GM19193 (cell line): ENCODE measurements around the gene GTF3C1.

Experiments
- POLR2A ChIP-seq: IDR thresholded peaks from 4 replicates; pipeline ENCODE4 v1.6.1; 2011; ENCODE audit not compliant: insufficient read depth, insufficient read length; ENCODE audit errors: extremely low read depth

Gene GTF3C1

DNA sequence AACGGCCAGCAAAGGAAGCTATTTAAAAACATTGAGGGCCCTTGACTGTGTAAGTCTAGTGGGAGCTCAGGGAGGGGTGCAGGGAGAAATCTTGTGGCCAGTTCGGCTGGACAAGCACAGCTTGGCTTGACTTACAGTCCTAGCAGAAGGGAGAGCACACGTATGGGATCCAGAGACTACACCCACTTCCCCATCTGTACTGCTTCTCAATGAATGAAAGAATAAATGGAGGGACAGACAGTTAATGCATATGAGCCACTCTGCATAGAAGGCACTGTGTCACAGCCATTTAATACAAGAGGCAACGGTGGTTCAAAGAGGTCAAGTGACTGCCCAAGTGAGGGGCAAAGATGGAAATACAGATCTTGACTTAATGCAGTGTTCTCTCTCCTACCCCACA, 15.5 kb downstream of the GTF3C1 start:
- no peak for TF ChIP-seq POLR2A

DNA sequence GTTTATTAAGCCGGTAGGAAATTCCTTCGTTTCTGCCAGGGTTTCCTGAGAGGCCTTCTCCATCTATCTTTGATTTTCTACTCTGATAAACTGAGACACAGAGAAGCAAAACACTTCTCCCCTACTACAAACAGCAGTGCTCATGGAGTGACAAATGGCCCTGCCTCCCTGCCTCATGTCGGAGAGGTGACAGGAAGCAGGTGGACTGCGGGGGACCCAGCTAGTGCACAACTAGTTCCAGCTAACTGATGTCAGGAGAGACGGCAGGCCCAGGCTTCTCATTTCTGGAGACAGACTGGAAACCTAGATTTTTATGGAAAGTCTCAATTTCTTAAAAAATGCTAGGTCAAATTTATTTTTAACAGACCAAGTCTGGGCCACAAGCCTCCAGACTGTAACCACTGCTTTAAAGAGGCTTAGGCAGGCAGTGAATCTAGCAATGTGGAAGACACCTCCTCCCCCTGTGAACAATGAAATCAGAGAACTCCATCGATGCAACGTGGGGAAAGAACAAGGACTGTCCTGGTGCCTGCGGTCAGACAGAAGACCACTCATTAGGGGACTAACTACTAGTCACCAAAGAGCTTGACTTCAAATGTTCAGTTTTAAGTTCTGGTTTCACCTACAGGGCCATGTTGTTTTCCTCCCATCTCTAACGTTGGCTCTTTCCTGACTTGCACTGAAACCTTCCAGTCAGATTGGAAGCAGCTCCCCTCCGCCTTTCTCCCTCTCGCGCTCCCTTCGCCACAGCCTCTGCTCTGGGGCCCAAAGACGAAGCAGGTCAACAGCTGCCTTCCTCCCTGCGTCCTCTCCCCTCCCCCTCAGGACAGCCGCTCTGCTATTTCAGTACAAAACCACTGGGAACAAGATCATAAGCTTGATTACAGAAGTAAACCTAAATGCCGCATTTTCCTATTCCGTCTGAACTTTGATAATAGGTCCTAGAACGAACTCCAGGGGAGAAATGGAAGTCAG, 17.6 kb downstream of the GTF3C1 start:
- TF ChIP-seq POLR2A = no peak

DNA sequence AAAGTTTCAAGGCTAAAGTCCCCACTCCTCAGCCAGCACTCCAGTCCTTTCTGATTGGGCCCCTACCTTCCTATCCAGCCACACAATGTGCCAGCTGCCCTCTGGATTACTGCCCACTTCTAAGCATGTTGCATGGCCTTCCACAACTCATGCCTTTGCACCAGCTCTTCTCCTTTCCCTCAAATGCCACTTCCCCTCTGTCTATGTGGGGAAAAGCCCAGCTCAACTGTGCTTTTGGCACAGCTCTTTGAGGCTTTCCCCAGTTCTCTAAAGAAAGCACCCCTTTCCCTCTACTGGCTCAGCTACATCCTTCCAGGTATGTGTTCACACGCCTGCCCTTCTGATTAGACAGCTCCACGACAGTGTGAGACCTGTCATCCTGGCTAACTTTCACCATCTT, 18.5 kb downstream of the GTF3C1 start:
- no peak for TF ChIP-seq POLR2A

DNA sequence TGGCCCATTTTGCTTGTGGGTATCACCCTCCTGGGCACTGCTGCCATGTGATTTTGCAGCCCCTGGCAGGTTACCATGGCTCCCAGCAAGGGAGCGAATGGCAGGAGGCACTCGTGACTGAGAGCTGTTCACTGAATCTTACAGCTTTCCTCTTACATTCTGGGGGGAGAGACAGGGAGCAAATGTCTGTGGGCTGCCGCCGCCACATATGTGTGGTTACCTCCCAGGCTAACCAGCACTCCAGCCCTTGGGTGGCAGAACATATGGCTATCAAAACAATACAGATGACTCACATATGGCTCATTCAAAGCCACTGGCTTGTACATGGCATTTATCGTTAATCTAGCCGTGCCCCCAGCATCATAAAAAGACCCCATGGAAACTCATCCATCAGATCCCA, 19.8 kb downstream of the GTF3C1 start:
- TF ChIP-seq POLR2A = no peak

DNA sequence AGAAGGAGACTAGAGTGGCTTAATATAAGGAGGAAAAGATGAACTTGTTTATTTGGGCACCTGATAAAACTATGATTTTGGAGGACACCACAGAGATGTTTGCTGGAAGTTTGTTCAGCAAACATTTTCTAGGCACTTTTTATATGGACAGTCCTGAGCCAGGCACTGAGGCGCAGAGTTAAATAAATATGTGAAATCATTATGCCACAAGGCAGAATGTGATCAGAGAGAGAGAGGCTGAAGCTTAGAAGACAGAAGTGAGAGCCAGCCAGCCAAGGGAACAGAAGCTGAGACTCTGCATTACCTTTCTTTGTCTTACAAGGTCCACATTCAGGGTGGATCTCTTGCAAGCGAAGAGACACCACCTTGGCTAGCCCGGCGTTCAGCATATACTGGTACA, 21.4 kb downstream of the GTF3C1 start:
- TF ChIP-seq POLR2A = no peak

DNA sequence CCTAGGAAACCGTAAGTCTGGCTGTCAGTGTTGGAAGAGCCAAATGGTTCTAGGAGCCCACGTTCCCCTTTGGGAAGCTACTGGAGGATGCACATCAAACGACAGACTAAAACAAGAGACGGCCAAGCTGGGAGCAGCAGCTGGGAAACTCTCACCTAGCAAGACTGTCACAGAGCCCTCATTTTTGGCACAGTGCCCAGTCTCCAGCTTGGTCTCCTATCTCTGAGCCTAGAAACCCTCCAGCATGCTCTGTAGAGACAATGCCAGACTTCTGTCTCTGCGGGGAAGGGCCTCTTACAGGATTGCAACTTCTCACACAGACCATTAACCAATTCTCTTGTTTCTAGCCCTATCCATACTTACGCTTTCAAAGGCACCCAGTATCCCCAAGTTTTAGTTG, 23.5 kb downstream of the GTF3C1 start:
- no peak for TF ChIP-seq POLR2A

DNA sequence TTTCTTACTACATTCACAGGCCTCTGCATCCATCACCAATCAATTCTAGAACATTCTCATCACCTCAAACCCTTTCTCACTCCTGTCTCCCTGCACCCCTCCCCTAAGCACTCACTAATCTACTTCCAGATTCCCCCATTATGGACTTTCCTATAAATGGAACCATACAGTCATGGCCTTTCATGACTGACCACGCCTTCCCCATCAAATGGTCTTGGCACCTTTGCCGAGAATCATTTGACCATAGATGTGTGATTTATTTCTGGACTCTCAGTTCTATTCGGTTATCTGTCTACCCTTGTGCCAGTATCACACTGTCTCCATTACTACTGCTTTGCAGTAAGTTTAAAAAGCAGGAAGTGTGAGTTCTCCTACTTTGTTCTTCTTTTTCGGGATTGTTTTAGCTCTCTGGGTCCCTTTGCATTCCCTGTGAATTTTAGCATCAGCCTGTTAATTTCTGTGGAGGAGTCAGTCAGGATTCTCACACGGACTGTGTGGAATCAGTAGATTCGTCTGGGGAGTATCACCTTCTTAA, 27.5 kb downstream of the GTF3C1 start:
- no peak for TF ChIP-seq POLR2A

DNA sequence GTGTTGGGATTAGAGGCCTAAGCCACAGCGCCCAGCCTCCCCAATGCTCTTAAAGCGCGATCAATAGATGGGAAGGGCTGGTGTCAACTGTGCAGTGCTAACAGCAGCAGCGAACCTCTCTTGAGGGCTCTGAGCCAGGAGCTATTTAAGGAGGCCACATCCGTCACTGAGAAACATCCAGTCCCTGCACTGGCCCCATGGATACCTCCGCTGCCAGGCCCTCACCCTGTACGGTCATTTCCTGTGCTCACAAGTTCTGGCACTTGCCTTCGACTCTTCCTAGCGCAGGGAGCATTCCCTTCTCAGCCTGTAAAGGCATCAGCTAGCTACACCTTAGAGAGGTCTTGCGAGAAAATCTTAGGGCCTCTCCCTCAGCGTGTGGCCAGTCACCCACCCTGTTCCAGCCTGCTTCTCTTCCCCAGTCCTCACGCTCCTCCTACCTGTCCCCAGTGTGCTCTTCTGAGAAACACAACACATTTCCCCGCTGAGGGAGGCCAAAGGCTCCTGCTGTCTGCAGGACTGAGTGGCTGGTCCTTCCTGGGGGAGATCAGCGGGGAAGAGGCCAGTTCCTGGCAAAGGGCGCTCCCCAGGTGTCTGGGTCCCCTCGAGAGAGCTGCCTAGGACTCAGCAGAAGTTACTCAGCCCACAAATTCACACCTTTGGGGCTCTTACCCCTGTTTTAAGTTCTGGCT, 28.6 kb downstream of the GTF3C1 start:
- TF ChIP-seq POLR2A = no peak

DNA sequence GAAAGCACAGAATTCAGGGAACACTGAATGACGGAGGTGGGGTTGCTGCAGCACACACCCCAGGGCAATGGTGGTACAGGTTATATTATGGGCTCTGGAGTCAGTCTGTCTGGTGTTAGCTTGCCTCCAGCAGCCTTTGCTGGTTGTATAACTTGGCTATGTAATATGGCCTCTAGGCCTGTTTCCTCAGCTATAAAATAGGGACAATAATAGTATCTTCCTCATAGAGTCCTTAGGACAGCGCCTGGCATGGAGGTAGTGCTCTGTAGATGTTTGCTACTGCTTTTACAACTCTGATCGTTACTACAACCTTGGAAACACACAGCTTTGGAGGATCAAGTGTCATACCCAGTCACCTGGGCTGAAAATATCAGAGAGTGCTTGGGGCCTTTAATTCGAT, 31.5 kb downstream of the GTF3C1 start:
- TF ChIP-seq POLR2A = no peak

DNA sequence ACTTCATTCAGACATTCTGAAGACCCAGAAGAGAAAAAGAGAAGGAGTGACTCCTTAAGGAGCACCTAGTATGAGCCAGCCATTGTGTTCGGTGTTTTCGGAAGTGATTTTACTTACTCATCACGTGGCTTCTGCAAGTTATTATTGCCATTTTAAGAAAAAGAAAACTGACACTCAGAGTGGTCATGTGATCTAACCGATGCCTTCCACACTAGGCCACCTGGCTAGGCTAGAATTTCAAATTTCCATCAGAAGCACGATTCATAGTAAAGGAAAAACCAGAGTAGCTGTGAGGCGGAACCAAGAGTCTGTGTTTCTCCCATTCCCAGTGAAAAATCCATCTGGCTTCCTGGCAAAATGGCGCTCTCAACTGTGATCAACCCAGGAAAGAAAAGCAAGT, 32.0 kb downstream of the GTF3C1 start:
- TF ChIP-seq POLR2A = no peak

DNA sequence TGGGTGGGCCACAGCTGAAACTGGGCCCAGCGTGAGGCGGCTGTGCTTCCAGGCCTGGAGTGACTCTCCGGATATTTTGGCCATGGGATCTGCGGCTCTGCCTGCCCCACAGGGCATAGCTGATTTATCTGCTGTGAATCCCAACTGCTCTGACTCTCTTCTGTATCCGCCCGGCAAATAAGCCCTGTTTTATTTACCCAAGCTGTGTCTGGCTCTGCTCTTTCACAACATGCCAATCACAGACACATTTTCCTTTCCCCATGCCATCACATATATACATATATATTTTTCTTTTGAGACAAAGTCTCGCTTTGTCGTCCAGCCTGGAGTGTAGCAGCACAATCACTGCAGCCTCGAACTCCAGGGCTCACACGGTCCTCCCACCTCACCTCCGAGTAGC, 33.3 kb downstream of the GTF3C1 start:
- no peak for TF ChIP-seq POLR2A

DNA sequence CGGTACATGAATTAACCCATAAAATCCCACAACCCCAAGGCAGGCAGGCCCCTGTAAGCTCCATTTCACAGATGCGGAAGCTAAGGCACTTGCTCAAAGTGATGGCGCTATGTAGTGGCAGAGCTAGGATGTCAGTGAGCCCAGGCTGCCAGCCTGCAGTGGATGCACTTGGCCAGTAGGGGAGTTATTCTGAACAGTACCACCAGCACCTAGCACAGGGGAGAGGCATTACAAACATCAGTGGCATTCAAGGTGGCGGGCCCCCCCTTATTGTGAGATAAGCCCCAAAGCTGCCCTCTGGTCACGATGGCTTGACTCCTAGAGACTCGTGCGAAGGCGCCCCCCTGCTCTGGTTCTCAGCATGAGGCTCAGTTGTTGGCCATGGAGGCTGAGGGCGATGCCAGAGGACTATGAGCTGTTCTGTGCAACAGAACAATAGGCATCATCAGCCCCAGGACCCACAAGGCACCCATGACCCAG, 33.8 kb downstream of the GTF3C1 start:
- no peak for TF ChIP-seq POLR2A

DNA sequence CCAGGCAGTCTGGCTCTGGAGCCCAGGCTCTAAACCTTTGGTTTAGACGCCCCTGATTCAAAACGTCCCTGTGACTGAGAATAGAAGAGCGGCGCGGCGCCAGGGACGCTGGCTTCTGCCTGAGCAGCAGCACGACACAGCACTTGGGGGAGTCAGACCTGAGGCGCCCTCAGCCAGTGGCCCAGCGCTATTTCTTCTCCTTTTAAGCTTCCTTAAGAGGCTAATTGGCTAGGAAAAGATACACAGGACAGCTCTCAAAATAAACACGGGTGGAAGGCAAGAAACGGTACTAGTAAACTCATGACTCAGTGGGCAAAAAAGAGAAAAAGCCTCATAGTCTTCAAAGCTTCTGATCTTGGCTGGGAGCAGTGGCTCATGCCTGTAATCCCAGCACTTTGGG, 34.9 kb downstream of the GTF3C1 start:
- TF ChIP-seq POLR2A = no peak

DNA sequence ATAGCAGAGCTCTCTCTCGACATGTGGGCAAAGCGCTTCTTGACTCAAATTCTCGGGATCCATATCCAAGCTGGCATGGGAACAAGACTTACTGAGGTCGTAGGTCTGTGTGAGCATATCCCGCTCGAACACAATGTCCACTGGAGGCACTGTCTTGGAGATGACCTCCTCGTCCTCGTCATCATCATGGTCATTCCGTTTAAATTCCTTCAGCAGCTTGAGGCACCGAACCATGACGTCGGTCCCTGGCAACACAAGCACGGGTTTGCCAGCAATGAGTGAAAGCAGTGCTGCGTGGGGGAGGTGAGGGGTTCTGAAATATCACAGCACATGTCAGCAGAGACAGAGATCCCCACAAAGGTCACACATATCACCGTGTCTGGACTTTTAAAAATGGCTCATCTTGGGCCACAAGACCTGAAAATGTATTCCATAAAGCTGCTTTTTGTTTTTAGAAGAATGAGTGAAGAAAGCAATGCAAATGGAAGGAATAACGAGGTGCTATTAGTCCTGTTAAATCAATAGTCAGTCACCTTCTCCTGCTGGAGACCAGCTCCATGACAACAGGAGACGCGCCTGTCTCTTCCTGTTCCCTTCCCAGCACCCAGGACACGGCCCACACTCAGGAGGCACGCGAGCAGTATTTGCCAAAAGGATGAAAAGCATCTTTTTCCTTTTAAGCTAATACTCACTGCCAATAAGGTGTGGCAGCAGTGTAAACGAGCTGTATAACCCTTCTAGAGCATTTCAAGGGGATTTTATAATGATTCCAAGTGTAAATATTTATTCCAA, 37.9 kb downstream of the GTF3C1 start:
- no peak for TF ChIP-seq POLR2A

DNA sequence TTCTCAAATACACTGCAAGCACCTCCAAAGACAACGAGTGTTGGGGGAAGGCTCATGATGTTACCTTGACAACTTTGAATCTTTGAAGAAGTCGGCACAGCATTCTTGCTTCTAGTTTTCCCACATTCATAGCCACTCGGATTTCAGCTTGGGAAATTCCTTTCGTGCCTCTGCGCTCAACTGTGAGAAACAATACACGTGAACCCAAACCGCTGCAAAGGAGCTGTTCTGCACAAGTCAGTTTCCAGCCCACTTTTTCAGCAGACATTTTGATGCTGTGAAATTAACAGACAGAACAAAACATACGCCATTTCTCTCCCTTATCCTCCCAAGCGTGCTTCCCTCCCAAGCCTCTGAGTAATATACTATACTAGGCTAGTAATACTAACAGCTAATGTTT, 41.2 kb downstream of the GTF3C1 start:
- TF ChIP-seq POLR2A = no peak
